HL-60 (cell line): Measurements from ENCODE around the gene SLC35F3.

Source experiments
- DNase-seq, 2 experiments: peaks; one replicate each; pipeline ENCODE4 v3.0.0-alpha.2; 2010 to 2020; ENCODE audit warnings: low read depth in 1 of 2, low spot score in 1 of 2
- H3K27ac ChIP-seq: fragments of 250-450 bp; sonication (Bioruptor Pico); replicated peaks from 2 replicates; pipeline ENCODE4 v1.5.1; 2020; ENCODE audit warnings: mild to moderate bottlenecking, moderate library complexity
- H3K27me3 ChIP-seq: fragments of 250-450 bp; sonication (Bioruptor Pico); 2 replicates; pipeline ENCODE4 v1.5.1; 2021; ENCODE audit warnings: mild to moderate bottlenecking, moderate library complexity; ENCODE audit not compliant: insufficient read depth, poor library complexity, severe bottlenecking
- H3K4me3 ChIP-seq: replicated peaks from 2 replicates; pipeline ENCODE4 v1.5.1; 2011; ENCODE audit warnings: mild to moderate bottlenecking, control low read depth, low read length; ENCODE audit not compliant: insufficient read depth
- CTCF ChIP-seq: IDR thresholded peaks from one replicate; pipeline ENCODE4 v1.5.1; 2011; ENCODE audit warnings: low read length, control low read depth, inconsistent platforms; ENCODE audit not compliant: insufficient read depth
- GABPA ChIP-seq: IDR thresholded peaks from 2 replicates; pipeline ENCODE4 v1.6.1; 2012; ENCODE audit warnings: low read depth
- POLR2AphosphoS5 ChIP-seq: IDR thresholded peaks from 2 replicates; pipeline ENCODE4 v1.6.1; 2012; ENCODE audit warnings: low read depth
- REST ChIP-seq: IDR thresholded peaks from 2 replicates; pipeline ENCODE4 v1.6.1; 2012; ENCODE audit warnings: low read depth; ENCODE audit not compliant: insufficient replicate concordance
- SPI1 ChIP-seq: IDR thresholded peaks from 2 replicates; pipeline ENCODE4 v1.6.1; 2012; ENCODE audit warnings: low read depth, mild to moderate bottlenecking, borderline replicate concordance

The SLC35F3 gene

DNA sequence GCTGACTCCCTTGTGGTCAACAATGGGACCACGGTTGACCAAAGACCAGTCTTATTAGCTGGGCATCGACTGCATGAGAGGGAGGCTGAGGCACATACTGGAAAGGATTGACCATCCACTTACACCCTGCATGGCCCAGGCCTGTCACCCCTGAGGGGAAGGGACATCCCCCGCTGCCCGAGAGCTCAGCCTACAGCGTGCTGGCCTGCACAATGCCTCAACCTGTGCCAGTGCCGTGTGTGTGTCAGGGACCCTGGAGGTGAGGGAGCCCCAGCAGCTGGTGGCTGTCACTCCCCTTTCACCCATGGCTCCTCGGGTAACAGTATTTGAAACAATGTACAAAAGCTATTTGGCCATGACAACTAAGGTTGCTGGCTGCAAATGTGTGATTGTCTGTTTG, 67.3 kb downstream of the SLC35F3 start:
- TF ChIP-seq REST (no peak), CTCF (no peak), SPI1 (no peak), GABPA (no peak), POLR2AphosphoS5 (no peak)
- H3K27me3 ChIP-seq = peaks cover under 1% of the 10 kb centered on the region
- no peak for DNase-seq
- H3K27ac ChIP-seq = no peak overlapping the region
- H3K4me3 ChIP-seq = no peak overlapping the region

- TF ChIP-seq SPI1 = no peak
- no peak for TF ChIP-seq POLR2AphosphoS5
- no peak for TF ChIP-seq GABPA
- TF ChIP-seq REST = no peak
- Histone ChIP-seq H3K4me3 (no peak overlapping the region), H3K27ac (no peak overlapping the region), H3K27me3 (no peaks in the 10 kb centered on the region)
- no peak for DNase-seq
Observed at GRCh38 chr1:233972563-233972950, 68.1 kb downstream of the SLC35F3 start.

- H3K27ac ChIP-seq = no peak overlapping the region
- DNase-seq = no peak
Observed at GRCh38 chr1:233972951-233973635, 68.6 kb downstream of the SLC35F3 start.

More at GRCh38 chr1:233972951-233973635, 68.6 kb downstream of the SLC35F3 start:
- Histone ChIP-seq H3K4me3 (no peak overlapping the region), H3K27me3 (no peaks in the 10 kb centered on the region)
- TF ChIP-seq CTCF (no peak), GABPA (no peak), POLR2AphosphoS5 (no peak), SPI1 (no peak), REST (no peak)
